ENCODE results near the gene KIAA0232. TPM values are rescaled to one million over a fixed set of nuclear protein-coding genes. Genes with fewer than 3 reads are reported as not detected.

KIAA0232 gene
- total and polyA plus RNA-seq, 10 donors: 3.2 to 50.6 (median 34.5) TPM

- WGBS, 5 donors: 84 to 94% (median 94%) methylated on average over 8 of the region's 8 CpGs
- H3K27ac ChIP-seq: no peak overlapping the region
- no peak overlapping the region for H3K4me3 ChIP-seq
- H3K4me1 ChIP-seq: no peaks in the 10 kb centered on the region
- intact Hi-C loops (cut with DNase I; ENCODE audit: low total_unique reads): loop anchor here (10.0 kb wide), 1 partner anchor 444 kb away; no protein-coding TSS in a partner anchor
- no peak for TF ChIP-seq CTCF (IDR thresholded peaks at IDR 0.05 in 8 of 11, conservative IDR thresholded peaks at IDR 0.05 in 3 of 11)
- TF ChIP-seq POLR2AphosphoS5 (IDR thresholded peaks at IDR 0.05): no peak
- no peak for TF ChIP-seq POLR2A (IDR thresholded peaks at IDR 0.05)
- no peaks in the 10 kb centered on the region for H3K9me3 ChIP-seq
- DNase-seq: no peak
- no peaks in the 10 kb centered on the region for H3K36me3 ChIP-seq
- H3K27me3 ChIP-seq (replicated peaks in 1 of 7): no peaks in the 10 kb centered on the region
Measured at GRCh38 chr4:6740347-6740746, 42.2 kb upstream of the KIAA0232 start.

- Histone ChIP-seq H3K4me3 (no peak overlapping the region), H3K36me3 (no peaks in the 10 kb centered on the region), H3K9me3 (no peaks in the 10 kb centered on the region), H3K27me3 (replicated peaks in 1 of 7) (no peaks in the 10 kb centered on the region), H3K4me1 (peaks cover 0 to 12% (median 6%) of the 10 kb centered on the region in 6 donors), H3K27ac (no peak overlapping the region)
- 49 to 63% (median 60%) methylated on average over 2 of the region's 2 CpGs for WGBS, 5 donors
- no peak for DNase-seq
- intact Hi-C loops (cut with DNase I; ENCODE audit: low total_unique reads): loop anchor here (10.0 kb wide), 1 partner anchor 442 kb away; no protein-coding TSS in a partner anchor
- TF ChIP-seq CTCF (IDR thresholded peaks at IDR 0.05 in 8 of 11, conservative IDR thresholded peaks at IDR 0.05 in 3 of 11): no peak
- no peak for TF ChIP-seq POLR2A (IDR thresholded peaks at IDR 0.05)
- TF ChIP-seq POLR2AphosphoS5 (IDR thresholded peaks at IDR 0.05): no peak
Measured at GRCh38 chr4:6742507-6742906, 40.0 kb upstream of the KIAA0232 start.

- no peak overlapping the region for H3K4me3 ChIP-seq
- no peaks in the 10 kb centered on the region for H3K36me3 ChIP-seq
- no peaks in the 10 kb centered on the region for H3K9me3 ChIP-seq
- no peaks in the 10 kb centered on the region for H3K27me3 ChIP-seq (replicated peaks in 1 of 7)
- no peak overlapping the region for H3K27ac ChIP-seq
- WGBS, 5 donors: 80 to 90% (median 84%) methylated on average over 11 of the region's 11 CpGs
- intact Hi-C loops (cut with DNase I; ENCODE audit: low total_unique reads): loop anchor here (10.0 kb wide), 1 partner anchor 442 kb away; no protein-coding TSS in a partner anchor
- no peak for TF ChIP-seq POLR2A (IDR thresholded peaks at IDR 0.05)
- TF ChIP-seq CTCF (IDR thresholded peaks at IDR 0.05 in 8 of 11, conservative IDR thresholded peaks at IDR 0.05 in 3 of 11): no peak
- no peak for TF ChIP-seq POLR2AphosphoS5 (IDR thresholded peaks at IDR 0.05)
- peaks cover 0 to 17% (median 8%) of the 10 kb centered on the region in 6 donors for H3K4me1 ChIP-seq
- DNase-seq: peak; percentile 62
Measured at GRCh38 chr4:6742989-6743388, 39.5 kb upstream of the KIAA0232 start.

GRCh38 chr4:6746721-6747293 is 35.7 kb upstream of the KIAA0232 start:
- H3K36me3 ChIP-seq: no peaks in the 10 kb centered on the region
- no peak for TF ChIP-seq POLR2AphosphoS5 (IDR thresholded peaks at IDR 0.05)
- no peak for TF ChIP-seq CTCF (IDR thresholded peaks at IDR 0.05 in 8 of 11, conservative IDR thresholded peaks at IDR 0.05 in 3 of 11)
- no peak for TF ChIP-seq POLR2A (IDR thresholded peaks at IDR 0.05)
- H3K27ac ChIP-seq: peak overlapping the region in 1 of 8 donors; percentile 76
- 71 to 80% (median 79%) methylated on average over 18 to 20 of the region's 20 CpGs for WGBS, 5 donors
- DNase-seq: peak; percentile 68
- no peaks in the 10 kb centered on the region for H3K27me3 ChIP-seq (replicated peaks in 1 of 7)
- intact Hi-C loops (cut with DNase I; ENCODE audit: low total_unique reads): loop anchor here (10.0 kb wide), 1 partner anchor 438 kb away; no protein-coding TSS in a partner anchor
- peaks cover 6 to 55% (median 27%) of the 10 kb centered on the region in 6 donors for H3K4me1 ChIP-seq
- no peaks in the 10 kb centered on the region for H3K9me3 ChIP-seq
- H3K4me3 ChIP-seq: no peak overlapping the region
